Breast epithelium (tissue), 3 donors: ENCODE data around the gene PDCD4.

Experiments
- CTCF ChIP-seq, 3 donors: fragments of 450-650 bp; IDR thresholded peaks; one replicate each; pipeline ENCODE4 v1.5.1; 2016 to 2017; ENCODE audit warnings: antibody characterized with exemption in 3 of 3, mild to moderate bottlenecking in 3 of 3, moderate library complexity in 3 of 3
- POLR2AphosphoS5 ChIP-seq, 3 donors: sonication (generic); formaldehyde crosslinking; IDR thresholded peaks; one replicate each; pipeline ENCODE4 v1.6.1; 2017; ENCODE audit warnings: antibody characterized with exemption in 3 of 3

- TF ChIP-seq CTCF (IDR thresholded peaks at IDR 0.05) (no peak), POLR2AphosphoS5 (IDR thresholded peaks at IDR 0.05) (no peak)
Measured at GRCh38 chr10:110842326-110842904, 29.3 kb upstream of the PDCD4 start.
